HG02884 (cell line): Measurements from ENCODE around the gene ROR1.

Experiments used
- ATAC-seq: cut with Tn5 transposase; IDR thresholded peaks from one replicate; pipeline ENCODE4 v1.9.1; 2021; ENCODE audit warnings: mild to moderate bottlenecking, moderate library complexity; ENCODE audit not compliant: unreplicated experiment

The ROR1 gene

DNA sequence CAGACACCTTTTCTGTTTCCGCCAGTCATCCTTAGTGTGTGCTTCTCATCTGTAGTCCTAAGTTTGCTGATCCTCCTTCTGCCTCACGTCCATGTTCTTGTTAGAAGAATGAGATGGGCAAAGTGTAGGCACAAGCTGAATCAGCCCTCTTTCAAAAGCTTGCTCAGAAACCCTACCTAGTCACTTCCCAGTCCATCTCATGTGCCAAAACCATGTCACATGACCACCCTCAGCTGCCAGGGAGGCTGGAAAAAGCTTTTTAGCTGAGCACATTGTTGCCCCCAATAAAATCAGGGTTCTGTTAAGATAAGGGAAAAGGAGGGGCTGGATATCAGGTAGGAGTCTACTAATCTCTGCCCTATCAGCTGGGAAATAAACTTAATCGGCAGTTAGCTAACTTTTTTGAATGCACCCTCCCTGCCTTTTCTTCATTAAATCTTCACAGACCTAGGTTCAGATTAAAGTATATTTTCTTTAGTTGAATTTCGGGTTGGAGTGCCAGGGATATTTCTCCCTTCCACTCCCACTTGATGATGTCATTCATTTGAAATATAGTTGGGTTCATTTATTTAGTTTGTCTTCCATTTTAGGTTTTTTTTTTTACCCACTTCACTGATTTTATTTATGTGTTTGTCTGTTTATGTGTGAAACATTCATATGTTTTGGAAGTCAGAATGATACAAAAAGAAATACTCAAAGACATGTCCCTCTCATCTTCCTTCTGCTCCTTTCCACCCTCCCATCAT lies 129.2 kb downstream of the ROR1 start:
- ATAC-seq: no peak

GRCh38 chr1:63903947-63904610 lies 130.3 kb downstream of the ROR1 start:
- ATAC-seq: no peak

DNA sequence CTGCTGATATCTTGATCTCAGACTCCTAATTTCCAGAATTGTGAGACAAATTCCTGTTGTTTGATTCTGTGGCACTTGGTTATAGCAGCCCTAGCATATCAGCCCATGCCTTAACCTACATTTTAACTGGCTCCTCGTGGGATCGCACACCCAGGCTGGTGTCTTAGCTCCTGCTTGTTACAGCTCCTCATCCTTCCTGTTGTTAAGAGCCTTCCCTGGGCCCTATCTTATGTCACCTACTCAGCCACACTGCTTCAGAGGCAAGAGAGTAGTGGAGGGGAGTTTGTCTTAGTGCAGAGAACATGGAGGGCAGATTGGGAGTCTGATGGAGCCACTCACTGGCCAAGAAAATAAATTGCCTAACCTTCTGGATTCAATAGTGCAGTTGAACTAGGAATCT lies 131.0 kb downstream of the ROR1 start:
- ATAC-seq: no peak

DNA sequence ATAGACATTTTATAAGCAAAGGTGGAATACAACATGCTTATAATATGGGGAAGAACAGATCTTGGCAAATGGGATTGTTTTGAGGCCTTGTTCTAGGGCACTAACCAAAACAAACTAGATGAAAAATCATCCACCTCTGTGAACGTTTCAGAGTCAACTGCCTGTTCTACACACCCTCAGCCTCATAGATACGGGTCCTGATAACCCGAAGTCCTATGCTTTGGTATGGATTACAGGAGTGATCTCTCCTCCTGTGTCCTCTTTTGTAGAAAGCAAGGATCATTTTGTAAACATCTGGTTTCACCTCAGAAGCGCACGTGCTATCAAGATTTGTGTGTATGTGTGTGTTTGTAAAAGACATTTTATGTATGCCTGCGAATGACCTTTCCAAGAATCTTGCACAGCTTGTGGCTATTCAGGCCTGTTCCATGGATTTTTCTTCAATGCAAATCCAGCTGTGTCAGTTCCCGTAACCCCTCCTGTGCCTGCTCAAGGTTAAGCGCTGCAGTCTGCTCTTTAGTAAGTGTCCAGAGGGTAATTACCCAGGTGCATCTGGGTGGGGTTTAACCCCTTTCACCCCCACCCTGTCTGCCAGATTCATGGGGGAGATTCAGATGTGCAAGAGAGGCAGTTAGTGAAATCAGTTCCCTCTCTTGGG lies 132.4 kb downstream of the ROR1 start:
- ATAC-seq: no peak

GRCh38 chr1:63907051-63907450 lies 133.2 kb downstream of the ROR1 start:
- no peak for ATAC-seq

- ATAC-seq: no peak
These were observed 134.2 kb downstream of the ROR1 start for GRCh38 chr1:63908016-63908415.

DNA sequence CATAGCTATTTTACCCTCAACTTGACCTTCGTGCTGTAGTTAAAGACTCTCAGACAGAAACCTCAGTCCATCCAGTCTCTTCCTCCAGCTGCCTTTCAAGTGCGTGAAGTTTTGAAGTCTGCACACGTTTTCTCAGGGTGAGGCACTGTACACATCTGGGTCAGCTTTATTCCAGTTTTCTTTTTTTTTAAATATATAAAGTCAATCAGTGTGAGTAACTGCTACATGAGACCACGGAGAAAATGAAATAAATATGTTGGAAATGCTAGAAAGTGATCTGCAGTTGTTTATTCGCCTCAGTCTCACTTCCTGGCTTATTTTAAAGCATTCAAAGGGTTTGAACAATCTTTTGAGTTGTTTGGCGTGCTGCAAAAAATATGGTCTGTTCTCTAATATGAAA lies 135.7 kb downstream of the ROR1 start:
- no peak for ATAC-seq

GRCh38 chr1:63911049-63911448 lies 137.2 kb downstream of the ROR1 start:
- ATAC-seq: no peak

DNA sequence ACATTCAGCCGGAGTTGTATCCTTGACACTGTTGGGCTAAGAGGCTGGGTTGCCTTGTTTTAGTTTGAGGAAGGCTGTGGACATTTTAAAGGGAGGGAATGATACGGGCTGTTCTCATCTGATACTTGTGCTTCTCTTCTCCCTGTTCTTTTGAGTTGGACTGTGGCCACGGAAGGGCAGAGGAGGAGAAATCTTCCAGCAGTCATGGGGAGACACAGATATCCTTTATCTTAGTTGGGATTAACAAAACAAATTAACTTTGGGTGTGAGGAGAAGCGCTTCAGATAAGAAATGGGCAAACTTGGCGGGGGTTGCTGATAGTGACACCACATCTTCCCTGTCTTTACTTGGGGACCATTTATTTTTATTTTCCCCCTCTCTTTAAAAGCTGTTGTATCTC lies 138.8 kb downstream of the ROR1 start:
- no peak for ATAC-seq

DNA sequence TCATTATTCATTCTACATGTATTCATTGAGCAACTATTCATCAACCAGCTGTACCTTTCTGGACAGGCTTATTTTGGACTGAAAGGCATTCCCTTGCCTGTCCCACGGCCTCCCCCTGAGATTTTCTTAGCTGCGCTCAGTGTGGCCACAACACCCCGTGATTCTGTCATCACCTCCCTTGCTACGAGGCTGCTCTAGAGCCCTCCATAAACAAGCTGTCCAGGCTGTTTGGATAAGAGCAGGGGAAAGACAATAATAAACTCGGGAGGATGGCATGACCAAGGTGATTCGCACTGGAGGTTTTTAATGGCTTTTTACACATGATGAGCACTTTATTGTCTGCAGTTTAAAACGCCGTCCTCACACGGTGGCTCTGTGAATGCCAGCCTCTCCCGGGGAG lies 139.7 kb downstream of the ROR1 start:
- ATAC-seq: no peak

GRCh38 chr1:63914241-63914640 lies 140.4 kb downstream of the ROR1 start:
- ATAC-seq: no peak

DNA sequence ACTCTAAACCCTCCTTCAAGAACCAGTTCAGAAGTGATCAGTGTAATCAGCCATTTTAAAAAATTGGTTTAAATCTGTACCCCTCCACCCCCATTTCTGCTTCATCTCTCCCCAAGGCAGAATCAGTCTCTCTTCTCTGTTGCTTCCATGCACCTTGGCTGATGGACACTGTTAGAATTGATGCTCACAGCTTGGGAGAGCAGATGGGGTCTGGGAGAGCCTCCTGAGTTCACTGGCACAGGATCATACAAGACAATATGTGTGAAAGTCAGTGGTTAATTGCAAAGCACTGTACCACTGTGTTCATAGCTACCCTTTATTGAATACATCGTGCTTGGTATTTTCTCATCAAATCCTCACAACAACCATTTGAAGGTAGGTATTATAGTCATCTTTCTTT lies 140.9 kb downstream of the ROR1 start:
- no peak for ATAC-seq

DNA sequence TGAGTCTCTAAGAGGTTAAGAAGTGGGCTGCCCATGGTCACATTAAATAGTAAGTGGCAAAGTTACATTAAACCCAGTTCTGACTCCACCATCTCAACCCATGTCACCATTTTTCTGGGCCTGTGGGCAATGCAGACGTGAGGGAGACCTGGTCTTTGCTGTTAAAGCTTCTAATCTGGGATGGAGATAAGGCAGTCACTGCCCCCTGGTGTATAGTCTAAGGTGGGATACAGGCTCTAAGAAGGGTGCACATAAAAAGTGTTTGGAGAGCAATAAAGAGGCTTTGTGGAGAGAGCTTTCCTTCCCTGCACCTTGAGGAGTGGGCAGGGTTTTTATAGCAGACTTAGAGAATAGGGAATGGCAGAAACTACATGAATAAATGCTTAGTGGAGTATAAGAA lies 141.3 kb downstream of the ROR1 start:
- peak; percentile 57 for ATAC-seq

GRCh38 chr1:63916485-63917360 lies 142.9 kb downstream of the ROR1 start:
- no peak for ATAC-seq

DNA sequence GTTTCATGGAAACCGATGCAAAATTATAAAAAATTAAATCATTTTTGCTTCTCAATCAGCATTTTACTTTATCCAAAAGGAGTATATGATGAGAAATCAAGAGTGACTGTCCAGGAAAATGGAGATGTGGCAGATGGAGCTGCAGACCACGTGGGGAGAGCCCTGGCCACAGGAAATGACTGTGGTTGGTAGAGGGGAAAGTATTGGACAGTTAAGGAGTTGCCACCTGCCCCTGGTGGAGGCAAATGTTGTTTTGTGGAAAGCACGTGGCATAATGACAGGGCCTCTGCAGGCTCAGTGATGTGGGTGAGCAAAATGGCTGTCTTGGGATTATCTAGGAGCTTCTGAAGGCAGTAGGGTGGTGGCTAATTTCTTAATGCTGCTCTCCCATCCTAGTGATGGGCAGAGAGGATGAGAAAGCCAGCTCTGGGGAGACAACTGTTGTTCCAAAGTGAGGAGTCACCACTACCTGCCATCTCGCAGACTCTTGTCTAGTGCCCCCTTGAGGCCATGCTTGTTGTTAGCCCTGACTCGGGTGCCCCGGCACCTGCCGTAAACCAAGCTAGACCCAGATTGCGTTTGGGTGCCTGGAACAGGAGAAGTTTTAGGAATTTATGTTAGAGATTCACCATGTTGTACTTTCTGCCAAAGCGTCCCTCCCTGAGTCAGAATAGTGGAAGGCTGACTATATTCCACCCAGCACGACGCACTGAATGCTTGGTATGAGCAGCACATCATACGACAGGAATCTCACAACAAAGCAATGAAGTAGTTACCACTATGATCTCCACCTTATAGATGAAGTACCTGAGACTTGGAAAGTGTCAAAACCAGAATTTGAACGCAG lies 144.0 kb downstream of the ROR1 start:
- no peak for ATAC-seq

GRCh38 chr1:63918418-63918945 lies 144.7 kb downstream of the ROR1 start:
- ATAC-seq: no peak

DNA sequence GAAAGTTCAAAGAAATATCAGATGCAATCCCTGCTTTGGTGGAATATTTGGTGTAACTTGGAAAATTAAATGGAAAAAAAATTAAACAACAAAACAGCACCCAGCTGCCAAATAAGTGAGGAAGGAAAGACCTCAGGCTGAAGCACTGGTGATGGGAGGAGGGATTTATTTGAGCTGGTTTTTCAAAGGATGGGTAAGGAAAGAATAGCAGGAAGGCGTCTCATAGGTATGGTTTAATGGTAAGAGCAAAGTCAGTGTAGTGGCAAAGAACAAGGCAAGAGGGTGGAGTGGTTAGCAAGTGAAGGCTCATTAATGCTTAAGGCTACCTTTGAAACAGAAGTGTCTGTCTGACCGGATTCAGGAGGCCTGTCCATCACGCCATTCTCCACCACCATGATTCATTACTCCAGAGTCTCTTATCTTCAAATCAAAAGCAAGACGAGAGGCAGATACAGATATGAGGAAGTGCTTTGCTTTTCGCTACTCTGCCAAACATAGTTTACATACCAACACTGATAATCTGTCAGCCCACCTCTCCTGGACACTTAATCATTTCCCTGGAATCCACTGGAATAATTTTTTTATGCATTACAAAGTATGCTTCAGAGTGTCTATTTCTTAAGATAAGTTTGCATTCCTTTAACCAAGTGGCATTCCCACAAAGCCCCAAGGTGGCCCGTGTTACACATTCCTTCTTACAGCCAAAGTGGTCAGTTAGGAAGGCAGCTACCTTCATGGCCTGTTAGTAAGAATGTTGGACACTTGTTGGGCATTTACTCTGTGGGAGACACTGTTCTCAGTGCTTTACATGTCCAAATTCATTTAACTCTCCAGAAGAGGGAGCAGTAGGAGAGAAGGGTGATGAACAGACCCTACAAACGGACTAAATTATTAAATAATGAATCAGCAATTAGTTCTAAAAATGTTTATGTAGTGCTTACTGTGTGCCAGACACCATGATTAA lies 146.6 kb downstream of the ROR1 start:
- ATAC-seq: no peak

DNA sequence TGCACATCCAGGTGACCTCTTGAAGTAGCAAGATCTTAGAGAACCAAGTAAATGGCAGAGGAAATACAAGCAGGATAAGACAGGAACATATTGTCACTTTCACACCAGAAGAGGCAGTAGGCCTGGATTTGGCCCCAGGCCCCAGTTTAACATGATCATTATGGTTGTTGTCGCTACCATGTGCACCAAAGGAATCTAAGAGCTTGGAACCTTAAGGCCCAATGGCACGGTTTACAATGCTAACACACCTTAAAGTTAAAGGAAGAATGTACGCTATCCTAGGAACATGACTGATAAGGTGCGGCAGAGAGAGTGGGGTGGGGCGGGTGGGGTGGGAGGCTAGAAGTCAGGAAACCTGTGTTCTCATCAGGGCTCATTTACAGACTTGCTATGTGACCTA lies 147.5 kb downstream of the ROR1 start:
- no peak for ATAC-seq

GRCh38 chr1:63921802-63922201 lies 148.0 kb downstream of the ROR1 start:
- ATAC-seq: no peak
